ENCODE data around the gene NYNRIN. TPM values are rescaled to one million over a fixed set of nuclear protein-coding genes. Genes with fewer than 3 reads are reported as not detected.

NYNRIN gene
- total RNA-seq, 1 donor from 2014 or later = 39.6 TPM

DNA sequence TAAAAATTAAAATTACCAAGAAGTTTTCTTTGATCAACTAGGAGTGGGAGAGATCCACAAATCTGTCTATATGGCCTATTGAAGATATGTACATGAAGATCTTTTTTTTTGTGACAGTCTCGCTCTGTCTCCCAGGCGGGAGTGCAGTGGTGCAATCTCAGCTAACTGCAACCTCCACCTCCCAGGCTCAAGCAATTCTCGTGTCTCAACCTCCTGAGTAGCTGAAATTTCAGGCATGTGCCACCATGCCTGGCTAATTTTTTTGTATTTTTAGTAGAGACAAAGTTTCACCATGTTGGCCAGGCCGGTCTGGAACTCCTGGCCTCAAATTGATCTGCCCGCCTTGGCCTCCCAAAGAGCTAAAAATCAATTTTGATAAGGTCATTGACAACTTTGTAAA is 35.4 kb upstream of the NYNRIN start:
- Mint-ChIP-seq H3K4me3 (ENCODE audit: unreplicated experiment) (no peak overlapping the region), H3K36me3 (ENCODE audit: unreplicated experiment) (no peaks in the 10 kb centered on the region), H3K27me3 (ENCODE audit: unreplicated experiment) (no peaks in the 10 kb centered on the region)

DNA sequence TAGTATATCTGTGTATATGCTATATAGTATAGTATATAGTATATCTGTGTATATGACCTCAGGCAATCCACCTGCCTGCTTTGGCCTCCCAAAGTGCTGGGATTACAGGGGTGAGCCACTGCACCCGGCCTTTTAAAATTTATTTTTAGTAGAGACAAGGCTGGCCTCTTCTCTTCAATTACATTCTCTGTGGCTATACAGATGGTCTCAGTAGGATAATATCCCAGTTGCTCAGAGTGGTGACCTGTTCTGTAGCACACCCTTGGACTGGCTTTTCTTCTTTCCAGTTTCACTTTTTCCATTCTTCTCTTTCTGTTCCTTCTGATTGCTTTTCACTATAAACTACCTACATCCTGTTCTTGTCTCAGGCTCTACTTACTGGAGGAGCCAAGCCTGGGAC is 34.0 kb upstream of the NYNRIN start:
- TF ChIP-seq, protein P1, sequence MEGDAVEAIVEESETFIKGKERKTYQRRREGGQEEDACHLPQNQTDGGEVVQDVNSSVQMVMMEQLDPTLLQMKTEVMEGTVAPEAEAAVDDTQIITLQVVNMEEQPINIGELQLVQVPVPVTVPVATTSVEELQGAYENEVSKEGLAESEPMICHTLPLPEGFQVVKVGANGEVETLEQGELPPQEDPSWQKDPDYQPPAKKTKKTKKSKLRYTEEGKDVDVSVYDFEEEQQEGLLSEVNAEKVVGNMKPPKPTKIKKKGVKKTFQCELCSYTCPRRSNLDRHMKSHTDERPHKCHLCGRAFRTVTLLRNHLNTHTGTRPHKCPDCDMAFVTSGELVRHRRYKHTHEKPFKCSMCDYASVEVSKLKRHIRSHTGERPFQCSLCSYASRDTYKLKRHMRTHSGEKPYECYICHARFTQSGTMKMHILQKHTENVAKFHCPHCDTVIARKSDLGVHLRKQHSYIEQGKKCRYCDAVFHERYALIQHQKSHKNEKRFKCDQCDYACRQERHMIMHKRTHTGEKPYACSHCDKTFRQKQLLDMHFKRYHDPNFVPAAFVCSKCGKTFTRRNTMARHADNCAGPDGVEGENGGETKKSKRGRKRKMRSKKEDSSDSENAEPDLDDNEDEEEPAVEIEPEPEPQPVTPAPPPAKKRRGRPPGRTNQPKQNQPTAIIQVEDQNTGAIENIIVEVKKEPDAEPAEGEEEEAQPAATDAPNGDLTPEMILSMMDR (IDR thresholded peaks at IDR 0.05) = no peak
- DNase-seq (ENCODE audit: extremely low spot score, unreplicated experiment) = no peak
- Mint-ChIP-seq H3K27me3 (ENCODE audit: unreplicated experiment) (no peaks in the 10 kb centered on the region), H3K4me1 (ENCODE audit: unreplicated experiment) (peaks cover 28% of the 10 kb centered on the region), H3K4me3 (ENCODE audit: unreplicated experiment) (no peak overlapping the region), H3K36me3 (ENCODE audit: unreplicated experiment) (no peaks in the 10 kb centered on the region), H3K9me3 (ENCODE audit: unreplicated experiment) (no peaks in the 10 kb centered on the region), H3K27ac (ENCODE audit: unreplicated experiment) (peak overlapping the region; percentile 100)

More for the DNA sequence above, 35.4 kb upstream of the NYNRIN start:
- Mint-ChIP-seq H3K27ac (ENCODE audit: unreplicated experiment) (no peak overlapping the region), H3K9me3 (ENCODE audit: unreplicated experiment) (no peaks in the 10 kb centered on the region), H3K4me1 (ENCODE audit: unreplicated experiment) (peaks cover 22% of the 10 kb centered on the region)
- no peak for DNase-seq (ENCODE audit: extremely low spot score, unreplicated experiment)
- TF ChIP-seq, protein P1 (IDR thresholded peaks at IDR 0.05) = no peak

DNA sequence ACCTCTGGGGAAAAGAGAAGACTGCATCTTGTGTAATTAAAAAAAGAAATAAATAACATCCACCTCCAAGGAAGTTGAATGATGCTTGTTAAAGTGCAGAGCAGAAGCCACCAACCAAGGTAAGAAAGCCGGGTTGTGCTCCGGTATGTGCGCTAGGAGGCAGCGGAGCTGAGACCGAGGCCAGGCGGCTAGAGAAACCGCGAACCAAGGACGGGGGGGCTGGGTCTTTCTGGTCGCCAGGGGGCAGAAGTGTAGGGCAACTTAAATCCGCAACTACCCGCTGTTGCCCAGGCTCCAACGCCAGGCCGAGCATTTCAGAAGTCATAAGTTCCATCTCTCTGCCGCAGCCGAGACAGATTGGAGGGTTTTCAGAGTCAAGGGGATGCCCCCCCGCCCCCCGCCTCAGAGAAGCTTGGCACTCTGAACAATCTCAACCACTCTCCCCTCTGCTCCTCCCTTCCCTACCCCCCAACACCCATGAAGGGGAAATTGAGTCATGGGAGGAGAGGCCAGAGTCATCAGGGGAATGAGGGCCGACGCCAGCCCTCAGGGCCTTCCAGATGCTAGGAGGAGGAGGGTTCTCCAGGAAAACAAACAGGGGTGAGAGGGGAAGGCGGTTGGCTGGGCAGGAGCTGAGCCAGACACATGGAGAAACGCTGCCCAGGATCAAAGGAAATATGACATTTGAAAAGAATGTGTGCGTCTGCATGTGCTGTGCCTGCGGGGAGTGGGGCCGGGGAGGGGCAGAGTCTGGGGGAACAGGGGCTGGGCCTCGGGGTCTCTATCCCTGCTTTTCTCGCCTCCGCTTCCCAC is 33.0 kb upstream of the NYNRIN start:
- H3K27ac Mint-ChIP-seq (ENCODE audit: unreplicated experiment) = peak overlapping the region; percentile 100
- DNase-seq (ENCODE audit: extremely low spot score, unreplicated experiment) = peak; percentile 95
- TF ChIP-seq, protein P1 (IDR thresholded peaks at IDR 0.05) = peak; percentile 95
- H3K4me3 Mint-ChIP-seq (ENCODE audit: unreplicated experiment) = peak overlapping the region; percentile 95
- no peaks in the 10 kb centered on the region for H3K36me3 Mint-ChIP-seq (ENCODE audit: unreplicated experiment)
- no peaks in the 10 kb centered on the region for H3K27me3 Mint-ChIP-seq (ENCODE audit: unreplicated experiment)
- H3K4me1 Mint-ChIP-seq (ENCODE audit: unreplicated experiment) = peaks cover 32% of the 10 kb centered on the region
- no peaks in the 10 kb centered on the region for H3K9me3 Mint-ChIP-seq (ENCODE audit: unreplicated experiment)

DNA sequence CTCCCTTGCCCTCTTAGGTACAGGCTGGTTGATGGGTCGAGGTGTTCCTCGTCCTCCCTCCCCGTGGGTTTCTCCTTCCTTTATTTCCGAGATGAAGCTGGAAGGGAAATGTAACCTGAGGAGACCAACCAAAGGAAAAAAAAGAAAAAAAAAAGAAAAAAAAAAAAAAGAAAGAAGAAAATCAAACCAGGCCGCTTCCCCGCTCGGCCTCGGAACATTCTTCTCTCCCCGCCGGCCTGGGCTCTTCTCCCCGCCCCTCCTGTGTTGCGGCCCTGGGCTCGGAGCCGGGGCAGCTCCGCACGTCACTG is 32.4 kb upstream of the NYNRIN start:
- H3K4me1 Mint-ChIP-seq (ENCODE audit: unreplicated experiment) = peaks cover 38% of the 10 kb centered on the region
- H3K27ac Mint-ChIP-seq (ENCODE audit: unreplicated experiment) = peak overlapping the region; percentile 100
- peak overlapping the region; percentile 95 for H3K4me3 Mint-ChIP-seq (ENCODE audit: unreplicated experiment)
- H3K27me3 Mint-ChIP-seq (ENCODE audit: unreplicated experiment) = no peaks in the 10 kb centered on the region
- no peaks in the 10 kb centered on the region for H3K9me3 Mint-ChIP-seq (ENCODE audit: unreplicated experiment)
- TF ChIP-seq, protein P1 (IDR thresholded peaks at IDR 0.05) = no peak
- DNase-seq (ENCODE audit: extremely low spot score, unreplicated experiment) = no peak
- H3K36me3 Mint-ChIP-seq (ENCODE audit: unreplicated experiment) = peaks cover 3% of the 10 kb centered on the region

DNA sequence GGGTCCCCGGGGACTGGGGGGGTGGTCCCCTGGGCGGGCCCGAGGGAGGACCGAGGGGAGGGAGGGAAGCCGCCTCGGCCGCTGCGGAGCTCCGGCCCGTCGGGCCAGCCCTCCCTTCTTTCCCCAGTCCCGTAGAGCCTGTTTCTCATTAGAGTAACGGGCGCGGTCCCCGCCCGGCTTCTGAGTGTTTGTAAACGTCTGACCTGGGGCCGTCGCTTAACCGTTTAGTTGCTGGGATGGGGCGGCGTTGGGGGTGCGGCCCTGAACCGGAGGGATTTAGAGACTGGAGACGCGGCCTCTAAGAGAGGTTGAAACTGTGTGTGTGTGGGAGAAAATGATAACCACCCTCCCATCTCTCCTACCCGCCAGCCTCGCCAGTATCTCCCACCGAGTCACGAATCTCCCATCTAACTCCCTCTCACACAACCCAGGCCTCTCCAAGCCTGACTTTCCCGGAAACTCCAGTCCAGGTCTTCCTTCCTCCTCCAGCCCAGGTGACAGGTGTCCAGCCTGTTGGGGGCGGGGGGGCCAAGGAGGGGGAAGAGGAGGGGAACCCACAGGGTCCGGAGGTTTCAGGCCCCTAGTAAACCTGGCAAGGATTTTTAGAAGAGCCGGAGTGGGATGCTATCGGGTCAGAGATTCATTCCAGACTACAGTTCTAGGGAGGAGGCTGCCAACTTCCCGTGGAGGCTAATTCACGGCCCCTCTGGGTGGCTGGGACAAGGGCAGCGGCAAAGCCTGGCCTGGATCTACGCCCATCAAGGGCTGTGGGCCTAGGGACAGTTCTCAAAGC is 31.9 kb upstream of the NYNRIN start:
- Mint-ChIP-seq H3K27ac (ENCODE audit: unreplicated experiment) (peak overlapping the region; percentile 100), H3K4me3 (ENCODE audit: unreplicated experiment) (peak overlapping the region; percentile 95), H3K27me3 (ENCODE audit: unreplicated experiment) (no peaks in the 10 kb centered on the region), H3K9me3 (ENCODE audit: unreplicated experiment) (no peaks in the 10 kb centered on the region), H3K4me1 (ENCODE audit: unreplicated experiment) (peaks cover 43% of the 10 kb centered on the region), H3K36me3 (ENCODE audit: unreplicated experiment) (peaks cover 6% of the 10 kb centered on the region)
- peak; percentile 99 for DNase-seq (ENCODE audit: extremely low spot score, unreplicated experiment)
- TF ChIP-seq, protein P1 (IDR thresholded peaks at IDR 0.05) = no peak
